ENCODE results near the gene MRC2.
"Not testable (repeated sequence)": the region's sequence is repeated elsewhere in the genome, so short reads cannot be mapped to it uniquely, and the experiment has no call there.

DNA sequence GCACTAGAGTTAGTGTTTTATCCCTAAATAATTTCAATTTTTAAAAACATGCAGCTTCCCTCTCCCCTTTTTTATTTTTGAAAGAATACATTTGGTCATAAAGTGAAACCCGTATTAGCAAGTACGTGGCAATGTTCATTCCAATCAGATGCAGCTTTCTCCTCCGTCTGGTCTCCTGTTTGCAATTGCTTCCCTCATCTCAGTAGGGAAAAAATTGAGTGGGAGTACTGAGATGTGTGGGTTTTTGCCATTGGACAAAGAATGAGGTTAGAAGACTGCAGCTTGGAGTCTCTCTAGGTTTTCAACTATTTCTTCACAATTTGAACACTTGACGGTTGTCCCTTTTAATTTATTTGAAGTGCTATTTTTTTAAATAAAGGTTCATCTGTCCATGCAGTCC is 14.4 kb upstream of the MRC2 start:
- TF ChIP-seq CTCF (IDR thresholded peaks at IDR 0.05; ENCODE audit: insufficient read depth, low read depth, low read length); EZH2 (IDR thresholded peaks at IDR 0.05; ENCODE audit: insufficient read depth, low read length): not testable (repeated sequence)
